HG03575 (cell line): ENCODE measurements around the gene CEACAM19.
"Not testable (repeated sequence)": the region's sequence is repeated elsewhere in the genome, so short reads cannot be mapped to it uniquely, and the experiment has no call there.

Source experiments
- ATAC-seq: cut with Tn5 transposase; IDR thresholded peaks from one replicate; pipeline ENCODE4 v1.9.1; 2021; ENCODE audit not compliant: unreplicated experiment, insufficient number of reproducible peaks, low FRiP score; ENCODE audit errors: extremely low read depth

The CEACAM19 gene, protein sequence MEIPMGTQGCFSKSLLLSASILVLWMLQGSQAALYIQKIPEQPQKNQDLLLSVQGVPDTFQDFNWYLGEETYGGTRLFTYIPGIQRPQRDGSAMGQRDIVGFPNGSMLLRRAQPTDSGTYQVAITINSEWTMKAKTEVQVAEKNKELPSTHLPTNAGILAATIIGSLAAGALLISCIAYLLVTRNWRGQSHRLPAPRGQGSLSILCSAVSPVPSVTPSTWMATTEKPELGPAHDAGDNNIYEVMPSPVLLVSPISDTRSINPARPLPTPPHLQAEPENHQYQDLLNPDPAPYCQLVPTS

DNA sequence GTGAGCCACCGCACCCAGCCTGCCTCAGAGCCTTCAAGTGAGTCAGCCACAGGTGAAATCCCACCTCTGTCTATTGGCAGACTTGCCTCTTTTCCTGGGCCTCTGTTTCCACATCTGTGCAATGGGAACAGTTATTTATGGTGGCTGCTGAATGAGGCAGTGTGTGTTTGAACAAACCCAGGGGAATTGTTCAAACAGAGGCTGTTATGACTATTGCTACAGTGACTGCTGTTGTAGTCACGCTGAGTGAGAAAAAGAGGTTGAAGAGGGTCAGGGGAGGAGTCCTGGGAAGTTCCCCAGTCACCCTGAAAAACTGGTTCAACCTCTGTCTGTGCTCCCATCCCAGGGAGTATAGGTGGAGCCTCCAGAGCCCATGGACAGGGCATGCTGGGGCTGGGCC is at the start of gene CEACAM19:
Gene CEACAM19 (plus strand): TSS at position 83 of the 400 bp plus-strand sequence. CDS start 450 bp downstream, outside the sequence.
- ATAC-seq, result no peak

DNA sequence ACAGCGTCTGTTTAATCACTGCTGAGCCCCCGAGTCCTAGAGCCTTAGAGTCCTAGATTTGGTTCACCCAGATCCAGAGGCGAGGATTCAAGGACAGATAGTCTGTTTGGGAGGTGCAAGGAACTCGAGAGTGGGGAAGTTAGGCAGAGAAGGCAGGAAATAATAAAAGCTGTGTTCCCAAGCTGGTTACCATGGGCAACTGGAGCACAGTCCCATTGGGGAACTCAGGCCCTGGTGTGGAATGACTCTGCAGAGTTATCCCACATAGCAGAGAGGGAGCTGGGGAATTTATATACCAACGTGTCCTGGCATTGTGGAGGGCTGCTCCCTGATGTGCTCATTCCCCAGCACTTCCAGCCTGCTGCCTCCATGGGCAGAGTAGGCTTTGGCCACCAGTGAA is 48.2 kb upstream of the CEACAM19 start:
- no peak for ATAC-seq

DNA sequence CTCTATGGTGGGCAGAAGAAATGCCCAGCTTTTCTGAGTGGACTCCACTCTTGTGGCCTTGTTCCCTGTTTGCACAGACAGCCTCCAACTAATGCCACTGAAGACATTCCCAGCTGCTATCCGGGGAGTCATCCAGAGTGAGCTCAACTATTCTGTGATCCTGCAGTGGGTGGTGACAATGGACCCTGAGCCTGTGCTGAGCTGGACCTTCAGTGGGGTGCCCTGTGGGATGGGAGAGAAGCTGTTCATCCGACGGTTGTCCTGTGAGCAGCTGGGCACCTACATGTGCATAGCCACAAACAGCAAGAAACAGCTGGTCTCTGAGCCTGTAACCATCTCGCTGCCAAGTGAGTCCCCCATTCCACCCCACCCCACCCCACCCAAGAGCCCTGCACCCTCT is 47.7 kb upstream of the CEACAM19 start:
- ATAC-seq, result no peak

DNA sequence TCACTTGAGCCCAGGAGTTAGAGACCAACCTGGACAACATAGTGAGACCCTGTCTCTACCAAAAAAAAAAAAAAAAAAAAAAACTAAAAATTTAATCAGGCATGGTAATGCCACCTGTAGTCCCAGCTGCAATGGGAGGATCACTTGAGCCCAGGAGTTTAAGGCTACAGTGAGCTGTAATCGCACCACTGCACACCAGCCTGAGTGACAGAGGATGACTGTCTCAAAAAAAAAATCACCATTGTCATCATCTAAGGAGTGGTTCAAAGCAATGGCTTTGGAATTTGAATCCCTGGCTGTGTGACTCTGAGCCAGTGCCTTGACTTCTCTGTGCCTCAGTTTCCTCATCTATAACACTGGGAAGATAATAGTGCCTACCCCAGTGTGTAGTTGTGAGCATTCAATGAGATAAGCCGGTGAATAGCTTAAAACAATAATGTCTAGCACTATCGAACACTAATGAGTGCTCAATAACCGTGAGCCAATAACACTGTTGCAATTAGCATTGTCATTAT is 46.4 kb upstream of the CEACAM19 start:
- no peak for ATAC-seq

DNA sequence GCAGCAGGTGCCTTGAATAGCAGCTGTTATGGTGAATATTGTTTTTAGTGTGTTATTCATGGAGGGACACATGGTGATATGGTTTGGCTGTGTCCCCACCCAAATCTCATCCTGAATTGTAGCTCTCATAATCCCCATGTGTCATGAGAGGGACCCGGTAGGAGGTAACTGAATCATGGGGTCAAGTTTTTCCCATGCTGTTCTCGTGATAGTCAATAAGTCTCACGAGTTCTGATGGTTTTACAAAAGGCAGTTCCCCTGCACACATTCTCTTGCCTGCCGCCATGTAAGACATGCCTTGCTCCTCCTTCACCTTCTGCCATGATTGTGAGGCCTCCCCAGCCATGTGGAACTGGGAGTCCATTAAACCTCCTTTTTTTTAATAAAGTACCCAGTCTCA is 45.6 kb upstream of the CEACAM19 start:
- not testable (repeated sequence) for ATAC-seq

DNA sequence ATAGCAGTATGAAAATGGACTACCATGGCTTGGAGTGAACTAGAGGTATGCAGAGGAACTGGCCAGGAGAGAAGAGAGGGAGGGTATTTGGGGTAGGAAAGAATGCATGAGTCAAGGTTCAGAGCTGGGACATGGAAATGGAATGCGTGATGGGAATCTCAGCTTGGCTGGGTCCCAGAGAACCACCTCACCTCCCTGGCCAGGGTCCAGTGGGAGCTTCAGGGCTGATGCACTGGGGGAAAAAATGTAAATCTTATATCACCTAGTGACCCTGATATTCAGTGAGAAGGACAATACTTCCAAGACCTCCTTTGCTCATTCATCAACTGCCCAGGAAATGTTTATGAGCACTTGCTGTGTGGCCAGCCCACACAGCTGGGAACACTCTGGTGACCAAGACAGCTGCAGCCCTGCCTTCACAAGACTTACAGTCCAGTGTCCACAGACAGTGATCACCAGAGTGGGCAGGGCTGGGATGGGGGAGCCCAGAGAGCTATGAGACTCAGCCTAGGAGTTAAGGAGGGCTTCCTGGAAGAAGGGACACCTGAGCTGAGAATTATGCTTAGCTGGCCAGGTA is 45.1 kb upstream of the CEACAM19 start:
- ATAC-seq, result no peak

DNA sequence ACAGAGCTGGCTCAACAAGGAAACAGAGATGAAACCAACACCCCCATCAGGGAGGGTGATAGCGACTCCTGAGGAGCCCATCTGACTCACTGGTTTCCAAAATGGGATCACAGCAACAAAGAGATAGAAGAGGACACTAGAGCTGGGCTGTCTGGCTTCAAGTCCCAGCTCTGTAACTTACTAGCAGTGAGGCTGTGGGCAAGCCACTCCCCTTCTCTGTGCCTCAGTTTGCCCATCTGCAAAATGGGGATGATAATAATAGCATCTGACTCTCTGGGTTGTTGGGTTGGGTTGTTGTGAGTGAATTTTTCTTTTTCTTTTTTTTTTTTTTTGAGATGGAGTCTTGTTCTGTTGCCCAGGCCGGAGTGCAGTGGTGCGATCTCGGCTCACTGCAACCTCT is 43.7 kb upstream of the CEACAM19 start:
- ATAC-seq, result no peak

DNA sequence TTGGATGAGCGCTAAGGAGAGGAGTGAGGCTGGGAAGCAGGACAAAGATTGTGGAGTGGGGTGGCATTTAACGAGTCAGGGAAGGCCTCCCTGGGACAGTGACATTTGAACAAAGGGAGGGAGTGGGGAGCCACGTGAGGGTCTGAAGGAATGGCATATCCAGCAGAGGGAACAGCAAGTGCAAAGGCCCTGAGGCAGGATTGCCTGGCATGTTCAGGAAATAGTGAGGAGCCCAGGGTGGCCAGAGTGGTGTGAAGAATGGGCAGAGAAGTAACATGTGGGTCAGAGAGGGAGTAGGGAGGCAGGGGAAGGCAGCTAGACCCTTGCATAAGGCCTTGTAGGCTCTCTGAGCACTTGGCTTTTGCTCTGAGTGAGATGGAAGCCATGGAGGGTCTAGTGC is 42.5 kb upstream of the CEACAM19 start:
- ATAC-seq, result no peak

DNA sequence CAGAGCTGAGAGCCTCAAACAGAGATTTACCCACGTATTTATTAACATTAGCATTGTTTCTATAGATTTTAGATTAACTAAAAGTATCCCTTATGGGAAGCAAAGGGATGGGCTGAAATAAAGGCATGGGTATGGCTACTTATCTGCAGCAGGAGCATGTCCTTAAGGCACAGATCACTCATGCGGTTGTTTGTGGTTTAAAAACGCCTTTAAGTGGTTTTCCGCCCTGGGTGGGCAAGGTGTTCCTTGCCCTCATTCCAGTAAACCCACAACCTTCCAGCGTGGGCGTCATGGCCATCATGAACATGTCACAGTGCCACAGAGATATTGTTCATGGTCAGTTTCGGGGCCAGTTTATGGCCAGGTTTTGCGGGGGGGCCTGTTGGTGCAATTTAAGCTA is 39.7 kb upstream of the CEACAM19 start:
- not testable (repeated sequence) for ATAC-seq

DNA sequence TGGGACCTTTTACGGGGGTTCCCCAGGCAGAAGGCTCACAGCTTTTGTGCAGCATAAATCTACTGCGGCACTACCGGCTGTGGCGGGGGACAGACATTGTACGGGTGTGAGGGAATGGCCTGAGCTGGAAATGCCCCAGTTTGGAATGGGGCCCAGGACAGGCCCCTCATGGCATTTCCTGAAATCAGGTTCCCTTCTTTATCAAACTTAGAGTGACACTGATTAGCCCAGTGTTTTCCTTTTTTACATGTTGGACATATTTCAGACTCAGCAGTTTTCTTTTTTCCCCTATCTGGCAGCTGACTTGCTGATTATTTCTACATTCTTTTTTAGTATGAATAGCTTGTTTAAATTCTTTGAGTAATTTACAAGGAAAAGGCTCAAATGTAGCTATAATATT is 37.2 kb upstream of the CEACAM19 start:
- ATAC-seq, result not testable (repeated sequence)

DNA sequence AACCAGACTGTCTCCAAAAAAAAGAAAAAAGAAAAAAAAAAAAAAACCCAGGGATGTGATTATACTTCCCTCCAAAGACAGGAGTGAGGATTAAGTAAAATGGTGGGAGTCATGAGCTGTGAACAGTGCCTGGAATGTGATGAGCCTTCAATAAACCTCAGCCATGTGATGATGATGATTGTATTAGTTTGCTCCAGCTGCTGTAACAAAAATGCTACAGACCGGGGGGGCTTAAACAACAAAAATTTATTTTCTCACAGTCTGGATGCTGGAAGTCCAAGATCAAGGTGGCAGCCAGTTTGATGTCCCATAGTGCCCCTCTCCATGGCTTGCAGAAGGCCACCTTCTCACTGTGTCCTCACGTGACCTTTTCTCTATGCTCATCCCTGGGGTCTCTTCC is 36.5 kb upstream of the CEACAM19 start:
- no peak for ATAC-seq

DNA sequence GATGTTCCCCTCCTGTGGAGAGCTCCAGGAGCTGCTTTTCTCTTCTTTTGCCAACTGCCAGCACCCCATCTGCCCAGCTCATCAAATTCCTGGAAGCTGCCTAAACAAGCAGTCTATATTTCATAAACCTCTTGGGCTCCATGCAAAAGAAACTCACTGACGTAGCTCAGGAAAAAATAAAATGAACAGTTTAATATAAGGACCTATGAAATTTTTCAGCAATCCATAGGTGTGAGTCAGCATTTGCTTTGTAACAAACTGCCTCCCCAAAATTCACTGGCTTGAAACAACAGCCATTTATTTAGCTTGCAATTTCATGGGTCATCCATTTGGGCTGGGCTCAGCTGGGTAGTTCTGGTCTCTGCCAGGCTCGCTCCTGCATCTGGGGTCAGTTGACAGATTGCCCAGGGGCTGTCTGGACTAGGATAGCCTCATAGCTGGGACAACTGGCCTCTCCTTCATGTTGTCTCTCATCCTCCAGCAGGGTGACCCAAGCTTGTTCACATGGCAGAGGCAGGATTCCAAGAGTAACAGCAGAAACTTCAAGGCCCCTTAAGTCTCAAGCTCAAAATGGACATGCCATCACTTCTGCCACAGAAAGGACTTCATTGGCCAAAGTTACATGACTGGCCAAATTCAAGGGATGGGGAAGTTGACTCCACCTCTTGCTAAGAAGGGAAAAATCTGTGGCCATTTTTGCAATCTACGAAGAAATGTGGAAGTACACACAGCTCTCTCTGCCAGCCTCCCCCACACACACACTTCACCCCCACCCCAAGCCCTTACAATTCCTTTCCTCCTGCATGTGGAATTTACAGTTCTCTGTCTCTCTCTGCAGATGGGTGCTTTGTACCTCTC is 35.5 kb upstream of the CEACAM19 start:
- ATAC-seq, result no peak

DNA sequence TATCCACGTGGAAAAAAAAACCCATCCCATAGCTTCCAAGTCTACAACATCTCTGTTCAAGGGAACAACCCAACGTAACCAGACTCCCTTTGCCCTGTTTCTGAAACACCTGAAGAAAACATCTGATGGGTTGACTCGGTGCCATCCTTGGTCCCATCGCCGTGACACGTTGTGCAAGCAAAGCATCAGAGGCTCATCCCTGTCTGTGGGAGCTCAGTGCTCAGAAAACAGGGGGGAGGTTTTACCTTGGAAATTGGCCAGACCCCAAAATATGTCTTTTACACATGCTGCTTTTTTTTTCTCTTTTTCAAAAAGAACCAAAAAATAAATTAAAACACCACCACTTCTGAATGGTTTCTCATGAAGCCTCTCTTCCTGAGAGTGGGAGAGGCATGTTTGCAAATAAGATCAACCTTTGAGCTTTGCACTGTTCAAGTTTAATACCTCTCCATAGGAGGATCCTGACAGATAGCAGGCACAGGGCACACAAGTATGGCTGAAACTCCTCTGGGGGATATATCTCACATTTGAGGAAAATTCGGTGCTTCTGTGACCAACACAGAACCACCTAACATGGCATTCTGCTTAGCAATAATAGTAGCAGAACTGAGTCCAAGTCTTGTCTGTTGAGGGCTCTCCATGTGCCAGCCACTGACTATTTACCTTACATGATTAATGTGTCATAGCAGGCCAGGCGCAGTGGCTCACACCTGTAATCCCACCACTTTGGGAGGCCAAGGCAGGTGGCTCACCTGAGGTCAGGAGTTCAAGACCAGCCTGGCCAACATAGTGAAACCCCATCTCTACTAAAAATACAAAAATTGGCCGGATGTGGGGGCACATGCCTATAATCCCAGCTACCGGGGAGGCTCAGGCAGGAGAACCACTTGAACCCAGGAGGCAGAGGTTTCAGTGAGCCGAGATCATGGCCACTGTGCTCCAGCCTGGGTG is 34.6 kb upstream of the CEACAM19 start:
- no peak for ATAC-seq

DNA sequence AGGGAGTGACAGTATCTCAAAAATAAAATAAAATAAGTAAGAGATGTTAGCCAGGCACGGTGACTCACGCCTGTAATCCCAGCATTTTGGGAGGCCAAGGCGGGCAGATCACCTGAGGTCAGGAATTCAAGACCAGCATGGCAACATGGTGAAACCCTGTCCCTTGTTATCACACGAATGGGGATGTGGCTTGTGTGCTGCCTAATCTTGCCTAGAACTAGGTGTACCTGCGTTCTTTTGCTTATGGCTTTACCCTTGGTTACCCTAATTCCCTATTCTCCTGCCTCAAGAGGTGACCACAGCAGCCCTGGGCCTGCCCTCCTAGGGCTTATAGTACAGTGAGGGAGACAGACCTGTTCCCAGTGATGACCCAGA is 33.9 kb upstream of the CEACAM19 start:
- no peak for ATAC-seq

DNA sequence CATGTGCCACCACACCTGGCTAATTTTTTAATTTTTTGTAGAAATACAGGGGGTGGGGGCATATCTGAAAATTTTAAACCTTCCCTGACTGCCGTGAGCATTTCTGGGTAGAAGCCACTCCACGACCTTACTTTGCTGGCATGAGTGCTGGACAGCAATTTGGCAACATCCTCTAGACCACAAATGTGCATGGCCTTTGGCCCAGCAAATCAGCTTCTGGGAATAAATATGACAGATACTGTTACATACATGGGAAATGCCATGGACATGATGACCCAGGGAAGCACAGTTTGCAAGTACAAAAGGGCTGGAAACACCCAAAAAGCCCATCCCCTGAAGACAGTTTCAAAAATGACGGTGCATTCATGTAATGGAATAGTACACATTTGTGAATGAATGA is 30.8 kb upstream of the CEACAM19 start:
- no peak for ATAC-seq

DNA sequence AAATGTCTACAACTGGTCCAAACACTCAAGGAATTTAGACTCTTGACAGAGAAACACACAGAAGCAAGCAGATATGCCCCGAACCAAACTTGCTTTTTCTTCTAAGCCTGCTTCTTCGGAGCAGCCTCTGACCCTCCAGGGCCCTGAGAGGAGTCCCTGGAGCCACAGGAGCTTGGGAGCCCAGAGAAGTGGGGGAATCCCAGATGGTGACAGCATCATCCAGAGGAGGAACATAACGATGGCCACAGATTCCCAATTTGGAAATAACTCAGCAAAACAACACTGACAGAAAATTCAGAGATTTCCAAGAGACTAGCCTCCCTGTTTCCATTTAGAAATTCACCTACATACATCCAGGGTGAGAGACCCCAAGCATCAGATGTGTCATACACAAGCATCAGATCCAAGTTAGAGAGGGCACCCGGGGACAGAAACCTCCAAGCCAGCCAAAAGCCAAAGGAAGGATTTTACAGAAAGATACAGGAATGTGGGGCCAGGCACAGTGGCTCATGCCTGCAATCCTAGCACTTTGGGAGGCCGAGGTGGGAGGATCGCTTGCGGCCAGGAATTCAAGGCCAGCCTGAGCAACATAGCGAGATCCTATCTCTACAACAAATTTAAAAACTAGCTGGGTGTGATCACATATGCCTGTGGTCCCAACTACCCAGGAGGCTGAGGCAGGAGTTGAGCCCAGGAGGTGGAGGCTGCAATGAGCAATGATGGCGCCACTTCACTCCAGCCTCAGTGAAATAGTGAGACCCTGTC is 29.6 kb upstream of the CEACAM19 start:
- no peak for ATAC-seq

DNA sequence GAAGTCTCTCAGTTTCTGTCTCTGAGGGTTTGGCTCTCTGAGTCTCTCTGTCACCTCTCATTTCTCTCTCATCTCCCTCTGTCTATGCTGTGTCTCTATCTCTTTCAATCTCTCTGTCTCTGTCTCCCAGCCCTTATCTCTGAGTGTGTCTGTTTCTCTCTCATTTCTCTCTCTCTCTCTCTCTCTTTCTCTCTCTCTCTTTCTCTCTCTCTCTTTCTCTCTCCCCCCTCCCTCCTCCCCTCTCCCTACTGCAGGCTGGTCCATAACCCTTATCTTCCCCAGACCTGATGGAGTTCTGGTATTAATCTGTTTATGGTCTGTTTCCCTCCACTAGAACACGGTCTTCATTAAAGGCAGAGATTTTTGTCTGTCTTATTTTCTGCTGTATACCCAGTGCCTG is 28.9 kb upstream of the CEACAM19 start:
- no peak for ATAC-seq
